GM18951 (cell line): ENCODE results near the gene RTKN2.

Experiments
- POLR2A ChIP-seq: IDR thresholded peaks from 4 replicates; pipeline ENCODE4 v1.6.1; 2011; ENCODE audit warnings: mild to moderate bottlenecking; ENCODE audit not compliant: insufficient read length, insufficient read depth; ENCODE audit errors: extremely low read depth
- in situ Hi-C: fragments of 300-500 bp; cut with MboI; formaldehyde crosslinking; loops from one replicate; pipeline ENCODE4 v1.12.0; 2022; ENCODE audit warnings: low sequenced_read_pairs, mixed read lengths, inconsistent platforms; ENCODE audit not compliant: unreplicated experiment

Gene RTKN2

DNA sequence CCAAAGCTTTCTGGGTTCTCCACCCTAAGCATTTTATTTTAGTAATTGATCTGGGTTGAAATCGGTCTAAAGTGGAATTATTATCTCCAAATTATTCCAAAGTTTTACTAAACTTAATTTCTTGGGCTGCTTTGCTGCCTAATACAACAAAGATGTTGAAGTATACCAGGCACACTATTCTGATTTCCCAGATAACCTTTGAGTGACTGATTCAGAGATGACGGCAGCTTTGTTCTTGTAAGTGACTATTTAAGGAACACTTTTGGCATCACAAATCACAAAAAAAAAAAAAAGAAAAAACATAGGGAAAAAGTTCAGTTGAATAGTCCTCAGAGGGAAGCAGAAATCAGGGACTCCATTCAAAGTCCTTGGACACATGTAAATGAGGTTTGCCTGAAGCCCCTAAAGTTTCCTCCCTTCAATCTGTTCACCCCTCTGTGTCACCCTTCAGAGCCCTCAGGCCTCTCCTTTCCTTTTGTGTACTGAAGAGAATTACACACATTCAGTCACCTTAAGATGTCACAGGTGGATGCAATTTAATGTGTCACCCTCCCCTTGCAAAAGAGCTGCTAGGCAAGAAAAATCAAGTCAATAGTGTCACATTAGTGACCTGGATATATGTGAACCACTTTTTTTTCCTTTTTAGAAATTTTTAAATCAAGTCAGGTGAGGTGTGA is 81.5 kb downstream of the RTKN2 start:
- TF ChIP-seq POLR2A = no peak
- in situ Hi-C loops = no loop called here

DNA sequence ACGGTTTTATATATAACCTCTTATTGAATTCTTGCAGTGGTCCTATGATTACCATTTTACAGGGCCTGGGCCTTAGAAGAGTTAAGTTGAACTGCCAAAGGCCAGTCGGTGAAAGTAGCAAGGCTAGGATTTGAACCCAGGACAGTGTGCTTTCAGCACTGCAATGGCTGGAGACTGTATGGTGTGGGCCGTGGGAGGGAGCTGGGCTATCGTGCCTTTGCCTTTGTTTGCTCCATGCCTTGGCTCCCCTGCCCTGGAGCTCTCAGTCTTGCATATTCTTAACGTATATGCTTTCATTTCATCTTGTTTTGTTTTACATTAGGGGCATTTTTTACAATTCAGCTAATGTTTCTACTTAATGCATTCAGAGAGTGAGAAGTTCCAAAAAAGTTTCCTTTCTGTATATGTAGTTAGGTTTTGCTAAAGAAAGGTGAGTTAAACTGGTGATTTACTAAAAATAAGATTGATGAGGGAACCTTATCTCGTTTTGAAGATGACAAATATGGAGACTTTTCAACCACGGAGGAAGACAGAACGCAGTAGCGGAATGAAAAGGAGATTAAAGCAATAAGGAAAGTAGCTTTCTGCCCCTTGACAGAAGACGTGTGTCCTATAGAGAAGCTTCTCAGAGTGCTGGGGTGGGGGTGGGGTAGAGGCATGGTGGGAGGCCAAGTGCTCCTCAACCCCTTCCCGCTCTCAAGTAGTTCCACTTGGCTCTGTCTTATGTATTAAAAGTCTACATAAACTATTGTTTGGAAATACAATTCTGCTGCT is 82.5 kb downstream of the RTKN2 start:
- no peak for TF ChIP-seq POLR2A
- in situ Hi-C loops = no loop called here

DNA sequence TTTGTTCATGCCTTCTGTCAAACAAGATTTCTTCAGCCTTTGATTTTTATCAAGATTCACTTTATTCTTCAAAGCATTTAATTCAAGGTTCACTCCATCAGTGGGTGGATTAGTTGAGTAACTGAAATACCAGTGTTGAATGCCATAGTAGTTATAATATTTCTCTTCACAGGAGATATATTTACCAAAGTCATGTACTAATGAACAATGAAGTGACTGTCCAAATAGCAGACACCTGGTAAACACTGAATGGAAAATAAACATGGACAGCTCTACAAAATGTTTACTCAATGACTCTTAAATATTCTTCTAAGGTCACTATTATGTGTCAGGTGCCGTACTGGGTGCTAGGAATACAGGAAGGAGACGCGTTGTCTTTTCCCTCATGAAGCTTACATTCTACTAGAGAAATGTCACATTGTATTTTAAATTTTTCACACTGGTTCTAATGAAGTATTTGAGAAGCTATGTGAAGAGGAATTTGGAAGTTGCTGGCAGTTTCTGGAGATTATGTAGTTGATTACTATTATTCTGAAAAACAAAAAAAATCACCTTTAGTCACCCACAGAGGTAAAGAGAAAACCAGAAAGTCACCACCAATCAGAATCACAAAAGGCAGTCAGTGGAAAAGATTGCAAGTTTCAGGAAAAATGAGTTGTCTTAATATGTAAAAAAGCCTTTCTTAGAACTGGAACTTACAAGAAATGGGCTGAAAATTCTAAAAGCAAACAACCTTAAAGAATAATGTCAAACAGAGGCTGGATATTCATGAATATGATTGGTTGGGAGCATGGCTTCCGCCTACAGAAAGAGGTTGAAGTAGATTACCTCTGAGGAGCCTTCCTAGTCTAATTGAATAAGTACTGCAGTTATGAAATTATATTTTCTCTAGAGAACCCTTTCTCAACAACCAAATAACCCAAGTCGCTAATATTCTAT is 84.5 kb downstream of the RTKN2 start:
- no peak for TF ChIP-seq POLR2A
- in situ Hi-C loops = no loop called here

DNA sequence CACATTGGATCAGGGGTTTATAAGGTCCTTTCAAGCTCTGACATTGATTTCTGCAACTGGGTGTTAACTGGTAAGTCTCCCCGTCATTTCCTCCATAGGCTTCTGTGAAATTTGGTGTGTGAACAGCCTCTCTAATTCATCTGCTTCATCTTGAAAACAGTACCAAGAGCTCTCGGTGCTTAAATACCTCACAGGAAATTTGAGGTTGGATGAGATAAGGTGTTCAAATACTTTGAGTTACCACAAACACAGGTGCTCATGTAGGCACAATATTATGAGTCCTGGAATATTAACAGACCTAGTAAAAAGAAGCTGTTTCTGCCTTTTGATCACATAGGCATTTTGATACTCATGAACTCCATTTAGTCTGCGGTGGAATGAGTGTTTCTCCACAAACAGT is 85.2 kb downstream of the RTKN2 start:
- no peak for TF ChIP-seq POLR2A
- in situ Hi-C loops = no loop called here

DNA sequence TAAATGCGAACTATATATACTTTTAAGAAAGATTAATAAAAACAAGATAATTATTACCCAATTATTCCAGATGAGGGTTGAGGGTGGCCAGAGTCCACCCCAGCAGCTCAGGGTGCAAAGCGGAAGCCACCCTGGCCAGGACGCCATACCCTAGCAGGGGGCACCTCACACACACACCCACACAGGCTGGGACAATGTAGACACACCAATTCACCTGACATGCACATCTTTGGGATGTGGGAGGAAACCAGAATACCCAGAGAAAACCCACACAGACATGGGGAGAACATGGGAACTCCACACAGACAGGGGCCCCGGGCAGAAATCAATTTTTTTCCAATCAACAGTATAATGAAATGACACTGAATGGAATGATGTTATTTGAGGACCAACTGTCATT is 86.0 kb downstream of the RTKN2 start:
- no peak for TF ChIP-seq POLR2A
- in situ Hi-C loops = no loop called here

DNA sequence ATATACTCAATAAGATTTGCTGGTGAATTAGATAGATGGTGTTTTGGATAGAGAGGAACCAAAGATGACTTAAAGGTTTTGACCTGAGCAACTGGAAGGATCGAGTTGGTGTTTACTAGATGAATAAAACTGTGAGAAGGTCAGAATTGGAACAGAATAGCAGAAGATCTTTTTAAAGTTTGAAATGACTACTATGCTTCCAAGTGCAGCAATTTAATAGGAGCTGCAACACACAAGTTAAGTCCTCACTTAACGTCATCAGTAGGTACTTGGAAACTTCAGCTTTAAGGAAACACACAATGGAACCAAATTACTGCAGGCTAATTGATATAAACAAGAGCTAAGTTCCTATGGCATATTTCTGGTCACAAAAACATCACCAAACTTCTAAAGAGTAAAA is 86.5 kb downstream of the RTKN2 start:
- in situ Hi-C loops = no loop called here
- TF ChIP-seq POLR2A = no peak

DNA sequence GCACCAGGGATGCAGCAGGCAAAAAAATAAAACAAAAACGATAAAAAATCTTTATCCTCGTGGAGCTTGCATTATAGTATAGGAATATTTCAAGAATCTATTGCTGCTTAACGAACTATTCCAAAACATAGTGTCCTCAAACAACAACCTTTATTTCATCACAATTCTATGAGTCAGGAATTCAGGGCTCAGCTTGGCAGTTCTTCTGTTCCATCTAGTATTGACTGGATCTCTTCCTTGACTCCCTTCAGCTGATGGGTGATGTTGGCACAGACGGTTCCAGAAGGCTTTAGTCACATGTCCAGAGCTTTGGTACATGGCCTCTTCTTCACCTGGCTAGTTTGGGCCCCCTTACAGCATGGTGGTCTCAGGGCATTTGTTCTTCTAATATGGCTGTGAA is 88.0 kb downstream of the RTKN2 start:
- in situ Hi-C loops = no loop called here
- no peak for TF ChIP-seq POLR2A

DNA sequence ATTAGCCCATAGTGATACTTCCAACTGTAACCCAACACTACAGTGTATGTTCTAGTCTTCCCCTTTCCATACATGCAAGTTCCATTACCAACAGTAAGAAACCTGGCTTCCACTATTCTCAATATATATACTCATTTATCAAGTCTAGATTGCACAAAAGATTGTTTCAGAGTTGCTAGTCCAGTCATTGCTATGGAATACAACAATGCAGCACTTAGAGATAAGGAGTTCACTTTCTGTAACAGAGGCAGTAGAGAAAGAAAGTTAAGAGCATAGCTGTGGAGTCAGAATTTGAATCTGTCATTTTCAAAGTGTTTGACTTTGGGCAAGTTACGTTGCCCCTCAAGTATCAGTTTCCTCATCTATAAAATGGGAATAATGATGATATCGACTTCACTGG is 90.1 kb downstream of the RTKN2 start:
- in situ Hi-C loops = no loop called here
- TF ChIP-seq POLR2A = no peak

DNA sequence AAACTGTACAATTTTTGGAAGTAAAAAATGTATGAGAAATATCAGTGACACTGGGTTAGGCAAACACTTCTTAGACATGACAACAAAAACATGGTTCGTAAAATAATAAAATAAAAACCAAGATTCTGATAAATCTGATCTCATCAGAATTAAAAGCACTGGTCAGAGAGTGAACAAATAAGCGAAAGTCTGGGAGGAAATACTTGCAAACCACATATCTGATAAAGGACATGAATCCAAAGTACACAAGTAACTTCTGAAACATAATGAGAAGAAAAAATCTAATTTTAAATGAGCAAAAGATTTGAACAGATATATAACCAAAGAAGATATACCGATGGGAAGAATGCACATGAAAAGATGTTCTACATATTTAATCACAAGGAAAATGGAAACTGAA is 91.5 kb downstream of the RTKN2 start:
- no peak for TF ChIP-seq POLR2A

DNA sequence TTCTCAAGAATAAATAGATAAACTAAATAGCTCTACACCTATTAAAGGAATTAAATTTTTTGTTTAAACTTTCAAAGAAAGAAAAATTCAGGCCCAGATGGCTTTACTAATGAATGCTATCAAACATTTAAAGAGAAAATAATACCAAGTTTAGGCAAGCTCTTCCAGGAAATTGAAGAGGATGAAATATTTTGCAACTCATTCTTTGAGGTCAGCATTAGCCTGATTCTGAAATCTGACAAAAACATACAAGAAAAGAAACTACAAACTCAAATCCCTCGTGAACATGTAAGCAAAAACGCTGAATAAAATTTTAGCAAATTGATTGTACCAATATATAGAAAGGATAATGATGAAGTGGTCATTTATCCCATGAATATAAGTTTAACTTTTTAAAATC is 93.4 kb downstream of the RTKN2 start:
- no peak for TF ChIP-seq POLR2A
- in situ Hi-C loops = no loop called here

More for the DNA sequence above, 91.5 kb downstream of the RTKN2 start:
- in situ Hi-C loops = no loop called here

DNA sequence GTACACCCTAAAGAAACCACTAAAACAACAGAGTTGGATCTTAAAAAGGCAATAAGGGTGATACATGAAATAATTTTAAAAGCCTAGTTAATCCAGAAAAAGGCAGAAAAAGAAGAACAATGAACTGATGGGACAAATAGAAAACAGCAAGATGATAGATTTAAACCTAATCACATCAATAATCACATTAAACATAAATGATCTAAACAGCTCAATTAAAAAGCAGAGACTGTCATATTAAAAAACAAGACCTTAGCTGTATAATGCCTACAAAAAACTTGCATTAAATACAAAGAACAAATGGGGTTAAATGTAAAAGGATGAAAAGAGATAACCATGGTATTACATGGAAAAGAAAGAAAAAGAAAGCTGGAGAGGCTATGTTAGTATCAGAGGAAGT is 96.2 kb downstream of the RTKN2 start:
- no peak for TF ChIP-seq POLR2A
- in situ Hi-C loops = no loop called here

DNA sequence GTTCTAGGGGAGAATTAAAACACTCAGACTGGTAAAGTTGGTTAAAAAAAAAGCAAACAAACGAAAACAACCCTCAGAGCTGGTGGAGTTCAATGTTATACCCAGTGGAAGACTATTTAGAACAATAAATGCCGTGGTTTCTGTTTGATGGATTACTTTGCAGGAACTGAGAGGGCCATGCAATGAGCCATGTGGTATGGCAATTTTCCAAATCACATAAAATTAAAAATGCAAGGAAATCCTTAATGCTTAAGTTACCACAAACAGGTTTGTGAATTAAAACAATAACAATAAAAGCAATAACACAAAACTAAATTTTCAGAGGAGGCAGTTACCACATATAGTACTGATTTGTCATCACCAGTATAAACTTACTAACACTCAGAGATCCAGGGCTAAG is 96.9 kb downstream of the RTKN2 start:
- TF ChIP-seq POLR2A = no peak
- in situ Hi-C loops = no loop called here

DNA sequence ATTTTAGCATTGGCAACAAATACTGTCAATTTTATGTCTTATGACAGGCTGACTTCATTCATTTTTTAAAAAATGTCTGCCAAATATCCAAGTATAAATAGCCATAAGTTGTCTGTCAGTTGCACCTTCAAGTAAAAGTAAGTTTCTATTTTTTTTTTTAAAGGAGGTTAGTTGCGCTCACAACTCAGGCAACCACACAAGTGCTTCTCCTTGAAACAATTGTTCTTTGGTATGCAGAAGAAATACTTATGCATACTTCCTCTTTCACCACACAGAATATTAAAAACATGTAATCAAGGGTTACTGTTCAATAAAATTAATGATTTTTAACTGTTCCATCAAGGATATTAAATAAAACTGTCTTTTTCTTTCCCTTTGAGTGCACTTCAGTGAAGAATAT is 97.9 kb downstream of the RTKN2 start:
- TF ChIP-seq POLR2A = no peak
- in situ Hi-C loops = no loop called here
